GM19455 (cell line): ENCODE results near the gene FIGNL2.
"Not testable (repeated sequence)": the region's sequence is repeated elsewhere in the genome, so short reads cannot be mapped to it uniquely, and the experiment has no call there.

Experiments used
- ATAC-seq: cut with Tn5 transposase; IDR thresholded peaks from one replicate; pipeline ENCODE4 v1.9.1; 2021; ENCODE audit not compliant: unreplicated experiment

The FIGNL2 gene

DNA sequence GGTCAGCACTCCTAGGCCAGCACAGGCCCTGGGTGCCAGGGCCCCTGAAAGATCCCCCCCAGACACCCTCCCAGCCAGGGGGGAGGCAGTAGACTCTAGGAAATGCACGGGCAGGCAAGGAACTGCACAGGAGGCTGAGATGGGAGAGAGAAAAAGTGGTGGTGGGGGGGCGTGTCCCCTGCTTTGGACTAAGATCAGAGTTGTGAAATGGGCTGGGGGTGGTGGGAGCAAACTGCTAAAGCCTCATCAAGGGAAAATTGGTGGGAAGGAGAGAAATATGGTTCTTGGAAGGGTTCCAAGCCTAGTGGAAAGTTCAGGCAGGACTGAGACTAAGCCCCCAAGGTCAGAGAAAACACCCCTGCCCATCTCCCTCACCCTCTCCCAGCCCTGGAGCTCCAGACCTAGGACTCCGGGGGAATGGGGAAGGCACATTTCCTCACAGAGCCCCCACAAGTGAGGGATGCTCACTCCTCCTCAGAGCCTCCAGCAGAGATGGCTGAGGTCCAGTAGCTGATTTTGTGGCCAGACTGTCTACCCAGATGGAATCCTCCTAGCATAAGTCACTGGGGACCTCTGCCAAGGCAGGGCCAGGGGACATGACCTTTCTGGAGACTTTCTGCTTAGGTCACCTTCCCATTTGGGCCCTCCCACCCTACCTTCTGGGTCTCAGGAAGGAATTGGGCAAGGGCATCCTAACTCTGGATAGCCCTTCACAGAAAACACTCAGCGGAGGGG lies 29.8 kb downstream of the FIGNL2 start:
- no peak for ATAC-seq

DNA sequence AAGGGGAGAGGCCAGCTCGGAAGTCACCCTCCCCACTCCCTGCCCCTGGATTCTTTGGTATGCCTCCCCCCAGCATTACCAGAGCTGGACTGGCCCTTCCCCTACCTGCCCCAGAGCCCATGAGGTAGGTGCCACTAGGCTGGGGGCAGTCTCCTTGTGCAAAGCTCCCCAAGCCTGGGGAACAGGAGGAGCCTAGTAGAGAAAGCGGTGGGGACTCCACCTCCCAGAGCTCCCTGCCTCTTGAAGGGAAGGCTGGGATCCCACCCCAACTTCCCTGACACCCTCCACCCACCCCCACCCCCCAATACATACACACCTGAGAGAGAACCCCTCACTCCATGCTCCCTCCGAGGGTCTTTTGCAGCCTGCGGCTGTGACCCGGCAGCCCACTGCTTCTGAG lies 30.4 kb downstream of the FIGNL2 start:
- no peak for ATAC-seq

DNA sequence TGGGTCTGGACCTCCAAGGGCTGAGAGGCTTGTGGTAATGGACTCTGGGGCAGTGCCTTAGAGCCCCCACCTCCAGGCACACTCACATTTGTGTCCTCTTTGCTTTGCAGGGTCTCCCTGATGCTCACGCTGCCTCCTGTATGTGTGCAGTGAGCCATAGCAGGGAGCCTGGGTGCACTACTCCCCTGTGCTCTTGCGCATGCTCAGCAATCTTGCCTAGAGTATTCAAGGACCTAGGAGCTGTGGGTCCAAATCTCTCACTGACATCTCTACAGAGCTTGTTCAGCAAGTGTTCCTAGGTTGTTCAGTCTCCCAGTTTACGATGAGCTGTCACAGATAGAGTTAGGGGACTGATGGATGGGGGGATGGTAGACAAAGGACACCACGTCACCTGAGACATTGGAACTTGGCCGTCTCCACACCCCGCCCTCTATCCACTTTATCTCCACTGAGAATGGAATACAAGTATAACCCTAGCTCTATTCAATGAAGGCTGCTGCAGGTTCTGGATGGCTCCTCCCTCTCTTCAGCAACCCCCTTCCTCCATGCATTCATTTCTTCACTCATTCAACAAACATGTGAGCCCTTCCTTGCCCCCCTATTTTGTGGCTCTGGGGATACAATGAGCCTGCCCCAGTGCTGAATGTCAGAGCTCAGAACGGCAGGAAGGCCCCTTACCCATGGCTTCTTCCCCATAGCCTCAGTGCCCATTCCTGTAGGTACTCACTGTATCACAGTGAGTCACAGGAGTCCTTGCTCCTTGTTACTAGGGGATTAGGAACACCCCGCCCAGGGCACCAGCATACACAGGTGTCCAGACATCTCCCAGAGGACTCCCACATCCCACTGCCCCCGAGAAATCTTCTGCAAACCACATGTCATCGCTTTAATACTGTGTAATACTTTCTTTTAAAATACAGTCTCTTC lies 31.2 kb downstream of the FIGNL2 start:
- no peak for ATAC-seq

DNA sequence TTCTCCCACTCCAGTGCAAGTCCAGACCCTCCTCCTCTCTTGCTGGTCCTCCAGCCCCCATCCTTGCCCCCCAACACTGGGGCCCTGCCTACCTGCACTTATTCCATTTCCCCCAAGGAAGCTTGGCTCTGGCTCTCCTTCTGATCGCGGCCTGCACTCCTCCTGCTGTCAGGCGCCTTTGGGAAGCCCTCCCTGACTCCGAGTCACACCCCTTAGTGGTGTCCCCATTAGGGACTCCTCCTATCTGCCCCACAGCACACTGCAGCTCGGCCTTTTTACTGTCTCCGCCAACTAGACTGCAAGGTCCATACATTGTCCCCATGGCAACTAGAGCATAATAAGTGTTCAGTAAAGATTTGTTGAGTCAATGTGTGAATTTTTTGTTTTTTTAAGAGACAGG lies 32.9 kb downstream of the FIGNL2 start:
- ATAC-seq, result no peak

DNA sequence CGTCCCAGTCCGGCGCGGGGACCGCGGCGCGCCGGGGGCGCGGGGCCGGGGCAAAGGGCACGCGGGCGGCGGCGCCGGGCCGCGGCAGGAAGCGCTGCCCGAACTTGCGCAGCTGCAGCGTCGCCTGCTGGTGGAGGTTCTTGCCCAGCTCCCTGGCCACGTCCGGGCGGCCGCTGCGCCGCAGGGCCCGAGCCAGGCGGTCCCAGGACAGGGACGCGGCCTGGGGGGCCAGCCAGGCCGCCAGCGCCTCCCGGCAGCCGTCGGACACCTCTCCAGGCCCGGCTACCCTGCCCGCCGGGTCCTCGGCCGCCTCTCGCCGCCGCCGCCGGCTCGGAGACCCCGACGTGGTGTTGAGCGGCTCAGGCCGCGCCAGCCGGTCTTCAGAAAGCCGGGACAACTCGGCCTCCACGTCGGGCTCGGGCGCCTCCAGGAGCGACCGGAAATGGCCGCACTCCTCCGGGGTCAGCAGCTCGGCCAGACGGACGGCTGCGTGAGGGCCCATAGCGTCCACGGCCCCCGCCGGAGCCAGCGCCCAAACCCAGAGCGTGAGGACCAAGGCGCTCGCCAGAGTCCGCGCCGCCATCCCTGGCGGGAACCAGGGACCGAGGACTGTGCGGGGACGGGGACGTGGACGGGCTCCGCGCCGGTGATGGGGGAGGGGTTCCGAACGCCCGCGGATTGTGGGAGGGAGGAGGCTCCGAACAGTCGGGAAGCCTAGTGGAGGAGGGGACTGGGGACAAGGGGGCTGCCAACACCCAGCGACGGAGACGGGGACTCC lies 34.0 kb downstream of the FIGNL2 start:
- ATAC-seq, result no peak

DNA sequence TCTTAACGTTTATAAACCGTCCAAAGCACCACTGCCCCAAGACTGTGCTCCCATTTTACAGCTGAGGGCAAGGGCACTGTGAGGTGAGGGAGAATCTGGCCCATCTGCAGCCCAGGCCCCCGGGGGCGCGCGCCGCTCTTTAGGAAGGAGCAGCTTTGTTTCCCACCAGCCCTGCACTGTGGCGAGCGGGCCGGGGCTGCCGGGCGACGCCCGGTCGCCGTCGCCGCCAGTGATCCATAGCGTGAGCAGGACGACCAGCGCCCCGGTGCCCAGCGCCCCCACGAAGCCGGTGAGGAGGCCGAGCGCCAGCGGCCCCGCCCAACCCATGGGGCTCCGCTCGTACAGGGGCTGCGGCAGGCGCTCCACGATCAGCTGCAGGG lies 34.6 kb downstream of the FIGNL2 start:
- ATAC-seq, result no peak

DNA sequence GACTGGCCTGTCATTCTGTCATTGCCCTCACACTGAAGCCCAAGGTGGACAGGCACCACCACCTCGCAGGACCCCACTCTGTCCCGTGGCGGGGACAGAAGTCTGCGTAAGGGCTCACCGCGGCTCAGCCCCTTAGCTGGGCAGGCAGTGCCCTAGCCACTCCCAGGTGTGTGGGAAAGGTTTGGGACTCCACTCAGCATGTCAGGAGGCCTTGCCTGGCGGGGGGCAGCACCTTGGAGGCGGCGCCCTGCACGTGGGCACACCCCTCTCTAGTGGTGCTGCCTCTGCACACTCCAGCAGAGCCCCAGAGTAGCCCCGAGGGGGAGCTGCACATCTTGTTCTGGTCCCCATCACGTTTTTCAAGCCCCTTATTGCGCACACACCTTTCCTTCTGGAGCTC lies 35.6 kb downstream of the FIGNL2 start:
- ATAC-seq, result no peak

DNA sequence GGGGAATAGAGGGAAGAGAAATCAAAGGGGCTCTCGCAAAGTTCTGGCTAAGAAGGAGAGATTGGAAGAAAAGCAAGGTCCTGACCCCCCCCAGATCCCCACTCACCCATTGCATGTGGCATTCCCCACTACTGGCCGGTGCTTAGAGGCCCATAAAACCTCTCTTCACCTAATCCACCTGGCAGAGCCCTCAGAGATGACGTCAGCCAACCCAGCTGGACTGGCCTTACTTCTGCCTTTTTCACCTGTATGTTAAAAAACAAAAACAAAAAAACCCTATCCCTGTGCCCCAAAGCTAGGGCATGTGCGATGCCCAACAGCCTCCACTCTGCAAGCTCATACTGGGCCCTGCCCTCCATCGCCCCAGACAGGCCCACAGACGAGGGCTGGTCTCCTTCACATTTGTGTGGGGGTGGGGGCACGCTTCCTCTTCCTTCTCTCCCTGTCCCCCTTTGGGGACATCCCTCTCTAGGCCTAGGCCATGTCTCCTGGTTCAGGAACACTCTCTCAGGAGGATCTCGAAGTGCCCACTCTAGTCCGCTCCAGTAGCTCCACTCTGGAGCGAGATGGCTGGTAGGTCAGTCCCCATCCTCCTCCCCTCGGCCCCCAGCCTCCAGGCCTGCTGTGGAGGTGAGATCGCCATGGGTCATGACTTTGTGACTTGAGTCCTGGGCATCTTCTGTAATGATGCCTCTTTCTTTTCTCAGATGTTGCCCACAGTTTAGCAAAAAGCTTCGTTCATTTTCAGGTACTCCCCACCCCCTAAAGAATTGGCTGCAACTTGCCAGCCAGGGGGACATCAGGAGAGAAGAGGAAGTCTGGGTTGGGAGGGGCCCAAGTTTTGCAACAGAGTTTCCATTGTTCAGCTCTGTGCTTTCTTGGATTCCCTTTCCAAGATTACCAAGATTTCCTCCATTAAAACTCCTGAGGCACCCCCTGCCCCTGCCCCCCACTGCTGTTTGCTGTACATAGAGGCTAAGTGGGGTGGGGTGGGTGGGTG lies 37.0 kb downstream of the FIGNL2 start:
- no peak for ATAC-seq

DNA sequence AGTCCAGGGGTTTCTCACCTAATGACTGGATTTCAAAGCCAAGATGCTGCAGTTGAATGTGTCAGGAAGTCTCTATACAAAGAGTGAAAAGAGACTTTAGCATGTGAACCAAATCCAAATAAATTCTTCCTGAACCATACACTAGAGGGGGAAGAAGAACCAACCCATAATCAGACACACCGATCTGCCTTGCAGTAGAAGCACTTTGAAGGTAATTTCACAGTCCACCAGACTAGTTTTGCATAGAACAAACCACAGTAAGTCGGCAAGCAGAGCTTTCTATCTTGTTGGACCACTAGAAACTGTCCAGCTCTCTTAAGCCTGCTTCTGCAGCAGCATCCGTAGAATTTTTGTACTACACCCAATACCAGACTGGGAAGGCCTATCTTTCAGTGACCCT lies 39.3 kb downstream of the FIGNL2 start:
- ATAC-seq, result no peak

DNA sequence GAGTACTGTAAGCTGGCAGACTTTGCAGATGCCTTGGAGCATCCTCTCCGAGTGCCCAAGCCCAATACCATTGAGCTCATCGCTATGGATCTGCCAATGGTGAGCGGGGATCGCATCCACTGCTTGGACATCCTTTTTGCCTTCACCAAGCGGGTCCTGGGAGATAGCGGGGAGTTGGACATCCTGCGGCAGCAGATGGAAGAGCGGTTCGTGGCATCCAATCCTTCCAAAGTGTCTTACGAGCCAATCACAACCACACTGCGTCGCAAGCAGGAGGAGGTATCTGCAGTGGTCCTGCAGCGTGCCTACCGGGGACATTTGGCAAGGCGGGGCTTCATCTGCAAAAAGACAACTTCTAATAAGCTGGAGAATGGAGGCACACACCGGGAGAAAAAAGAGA lies 41.6 kb downstream of the FIGNL2 start:
- no peak for ATAC-seq

DNA sequence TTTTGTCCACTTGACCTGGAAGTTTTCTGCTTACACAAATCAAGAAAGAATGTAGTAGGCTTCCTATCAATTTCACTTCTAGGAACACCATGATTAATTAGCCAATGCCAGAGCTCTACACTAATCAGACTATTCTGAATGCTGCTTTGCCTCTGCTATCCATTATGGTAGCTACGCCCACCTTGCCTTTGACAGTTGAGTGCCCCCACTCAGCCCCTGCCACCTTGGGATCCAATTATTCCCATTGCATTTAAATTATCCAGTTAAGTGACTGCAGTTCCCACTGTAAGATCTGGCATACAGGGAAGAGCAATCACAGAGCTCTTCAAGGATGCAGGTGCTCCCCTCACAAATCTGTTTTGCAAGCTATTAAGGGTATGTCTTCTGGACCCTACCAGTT lies 47.5 kb downstream of the FIGNL2 start:
- ATAC-seq, result no peak

DNA sequence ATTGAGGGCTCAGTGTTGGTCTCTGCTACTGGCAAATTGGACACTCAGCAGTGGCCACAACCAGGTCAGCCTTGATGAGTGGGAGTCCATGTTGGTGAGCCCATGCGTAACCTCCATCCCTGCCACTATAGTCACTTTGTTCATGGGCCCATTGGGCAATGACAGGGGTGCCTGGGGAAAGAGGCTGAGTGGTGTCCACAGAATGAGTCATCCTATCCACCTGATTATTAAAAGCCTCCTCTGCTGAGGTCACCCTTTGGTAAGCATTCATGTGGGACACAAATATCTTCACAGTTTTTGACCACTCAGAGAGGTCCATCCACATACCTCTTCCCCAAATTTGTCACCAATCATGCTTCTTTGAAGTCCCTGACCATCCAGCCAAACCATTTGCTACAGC lies 50.0 kb downstream of the FIGNL2 start:
- ATAC-seq, result no peak

DNA sequence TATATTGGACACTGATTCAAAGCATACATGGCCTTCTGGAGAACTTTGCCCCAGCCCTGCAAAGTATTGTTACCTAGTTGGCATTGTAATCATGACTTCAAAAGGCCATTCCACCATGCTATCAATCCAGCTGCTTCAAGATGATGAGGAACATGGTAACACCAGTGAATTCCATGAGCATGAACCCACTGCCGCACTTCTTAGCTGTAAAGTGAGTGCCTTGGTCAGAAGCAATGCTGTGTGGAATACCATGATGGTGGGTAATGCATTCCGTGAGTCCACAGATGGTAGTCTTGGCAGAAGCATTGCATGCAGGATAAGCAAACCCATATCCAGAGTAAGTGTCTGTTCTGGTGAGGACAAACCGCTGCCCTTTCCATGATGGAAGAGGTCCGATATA lies 50.5 kb downstream of the FIGNL2 start:
- not testable (repeated sequence) for ATAC-seq

DNA sequence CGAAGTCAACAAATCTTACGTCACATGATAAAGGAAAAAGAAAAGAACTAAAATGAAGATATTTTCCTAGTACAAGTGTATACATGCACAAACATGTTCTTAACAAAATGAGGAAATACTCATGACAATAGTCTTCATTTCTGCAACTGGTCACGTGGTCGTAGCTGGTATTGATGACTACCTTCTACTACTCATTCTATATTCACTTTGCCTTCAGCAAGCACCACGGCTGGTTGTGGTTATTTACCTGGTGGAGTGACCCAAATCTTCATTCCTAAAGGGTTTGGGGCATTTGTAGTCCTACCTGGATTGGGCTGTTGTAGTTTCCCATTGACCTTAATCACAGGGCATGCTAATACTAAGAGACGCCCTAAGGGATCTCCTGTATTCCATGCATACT lies 51.2 kb downstream of the FIGNL2 start:
- no peak for ATAC-seq

DNA sequence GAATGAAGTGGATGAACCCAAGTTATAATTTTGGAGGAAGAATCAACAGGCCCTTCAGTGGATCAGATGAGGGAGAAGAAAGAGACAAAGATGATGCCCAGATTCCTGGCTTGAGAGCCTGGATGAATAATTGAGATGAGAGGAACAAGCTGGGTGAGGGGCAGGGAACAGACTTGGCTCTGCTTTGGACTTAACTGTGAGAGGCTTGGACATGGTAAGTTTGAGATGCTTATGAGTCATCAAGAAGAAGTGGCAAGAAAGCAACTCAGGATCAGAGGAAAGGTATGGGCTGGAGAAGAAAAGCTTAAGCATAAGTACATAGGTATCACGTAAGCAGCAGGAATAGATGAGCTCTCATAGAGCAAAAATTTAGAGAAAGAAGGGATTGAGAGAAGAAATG lies 55.3 kb downstream of the FIGNL2 start:
- no peak for ATAC-seq

DNA sequence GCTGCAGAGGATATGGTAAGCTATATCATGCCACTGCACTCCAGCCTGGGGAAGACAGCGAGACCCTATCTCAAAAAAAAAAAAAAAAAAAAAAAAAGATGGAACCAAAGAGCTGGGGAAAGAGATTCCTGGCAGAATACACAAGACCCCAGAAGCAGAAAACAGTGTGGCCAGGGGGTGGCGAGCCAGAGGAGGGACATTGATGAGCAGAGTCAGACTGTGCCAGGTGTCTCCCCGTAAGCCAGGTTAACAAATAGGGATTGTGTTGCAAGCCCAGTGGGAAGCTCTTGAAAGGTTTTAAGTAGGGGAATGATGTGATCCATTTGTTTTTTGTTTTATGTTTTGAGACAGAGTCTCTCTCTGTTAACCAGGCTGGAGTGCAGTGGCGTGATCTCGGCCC lies 56.1 kb downstream of the FIGNL2 start:
- no peak for ATAC-seq

DNA sequence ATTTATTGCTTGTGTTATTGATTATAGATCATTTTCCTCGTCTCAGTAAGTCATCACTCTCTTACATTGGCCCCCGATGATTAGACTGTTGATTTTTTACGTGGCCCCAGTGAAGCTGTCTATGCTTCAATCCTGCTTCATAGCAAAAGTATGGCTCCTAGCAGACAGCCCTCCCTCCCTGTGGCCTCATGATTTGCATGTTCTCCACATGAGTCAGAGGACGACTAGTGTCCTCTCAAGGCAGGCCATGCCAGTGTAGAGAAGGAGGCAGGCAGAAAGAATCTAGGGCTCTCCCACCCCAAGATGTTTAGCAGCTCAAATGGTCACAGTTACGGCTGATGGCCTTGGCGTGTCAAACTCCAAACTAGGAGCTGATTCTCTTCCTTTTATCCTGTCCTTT lies 59.6 kb downstream of the FIGNL2 start:
- no peak for ATAC-seq

DNA sequence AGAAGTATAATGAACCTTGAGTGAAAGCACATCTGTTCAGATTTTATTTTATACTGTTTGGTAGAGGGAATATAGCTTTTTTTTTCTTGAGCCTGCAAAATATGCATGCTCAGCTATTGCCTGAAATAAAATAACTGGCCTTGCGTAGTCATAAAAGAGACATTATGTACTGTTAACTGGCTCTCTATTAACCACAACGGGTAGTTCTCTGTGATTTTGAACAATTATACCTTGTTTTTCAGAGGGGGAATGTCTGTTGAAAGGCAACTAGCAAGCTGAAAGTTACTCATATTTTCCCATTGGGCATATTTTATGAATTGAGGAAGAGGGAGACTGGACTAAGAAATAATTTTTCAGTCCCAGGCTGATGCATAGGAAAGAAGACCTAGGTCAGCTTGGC lies 62.6 kb downstream of the FIGNL2 start:
- ATAC-seq, result no peak

DNA sequence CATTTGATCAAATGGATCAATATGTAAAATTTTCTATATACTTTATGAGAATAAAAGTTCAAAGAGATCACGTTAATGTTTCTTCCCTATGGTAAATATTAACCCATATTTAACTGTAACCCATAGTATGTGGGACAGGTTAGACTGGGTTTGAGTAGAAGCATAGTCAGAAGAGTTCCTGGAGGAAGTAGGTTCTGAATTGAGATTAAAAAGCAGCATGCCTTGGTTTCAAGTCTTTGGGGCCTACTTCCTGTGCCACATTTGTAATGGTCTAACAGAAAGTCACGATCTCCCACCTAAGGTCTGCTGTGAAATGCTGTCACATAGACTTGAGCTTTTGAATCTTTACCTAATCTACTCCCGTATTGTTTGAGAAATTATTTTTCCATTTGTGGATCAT lies 63.8 kb downstream of the FIGNL2 start:
- no peak for ATAC-seq

DNA sequence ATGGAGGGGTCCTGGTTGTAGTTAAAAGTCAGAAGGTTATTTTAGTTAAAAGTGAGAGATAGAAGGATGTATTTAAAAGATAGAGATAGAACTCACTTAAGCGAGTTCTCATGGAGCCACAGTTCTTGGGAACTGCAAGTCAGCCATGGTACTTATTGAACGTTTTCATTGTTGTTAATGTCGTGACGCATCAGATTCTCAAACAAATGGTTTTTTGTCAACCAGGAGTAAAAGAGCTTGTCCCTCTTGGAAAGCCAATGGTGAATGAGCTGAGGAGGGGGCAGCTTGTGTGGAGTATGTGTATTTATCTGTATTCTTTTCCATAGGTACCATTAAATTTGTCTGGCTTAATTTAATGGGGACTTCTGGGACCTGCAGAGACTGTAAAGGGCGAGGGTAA lies 68.6 kb downstream of the FIGNL2 start:
- ATAC-seq, result no peak
